Stimulated activated CD4-positive, alpha-beta T cell treated with anti-CD3 and anti-CD28 coated beads, Interleukin-12 subunit alpha, Interleukin-12 subunit beta, amount 100 ng/mL, for 48 hours (primary cell): Measurements from ENCODE around the gene CYFIP1.

Experiments used
- DNase-seq, 3 donors: peaks; one replicate each; pipeline ENCODE4 v3.0.0-alpha.2; 2020; ENCODE audit warnings: low read depth in 2 of 3, low spot score in 1 of 3

CYFIP1 gene

GRCh38 chr15:22823495-22824128 lies 156.6 kb downstream of the CYFIP1 start:
- DNase-seq = no peak

GRCh38 chr15:22819651-22820050 lies 160.5 kb downstream of the CYFIP1 start:
- DNase-seq = no peak
